ENCODE data around the gene TMEM207.

TMEM207 gene

DNA sequence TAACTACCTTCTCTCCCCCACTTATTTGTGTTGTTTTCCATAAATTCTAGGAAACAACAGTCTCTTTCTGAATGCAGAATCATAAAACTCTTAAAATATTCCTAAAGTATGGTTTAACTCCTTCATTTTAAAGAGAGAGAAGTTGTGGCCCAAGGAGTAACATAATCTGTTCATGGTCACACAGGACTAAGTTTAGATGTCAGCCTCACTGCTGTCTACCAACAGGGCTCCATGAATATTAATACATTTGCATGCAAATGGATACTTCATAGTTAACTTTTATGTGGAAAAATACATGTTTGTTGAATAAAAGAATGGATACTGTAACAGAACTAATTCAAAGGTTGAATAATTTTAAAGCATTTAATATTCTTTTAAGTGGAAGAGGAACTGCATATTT is 45.7 kb upstream of the TMEM207 start:
- H3K4me3 ChIP-seq (ENCODE audit: low read length), result no peak overlapping the region
- H3K4me2 ChIP-seq (ENCODE audit: low read length), result no peak overlapping the region
- H3F3A ChIP-seq (ENCODE audit: control insufficient read depth, insufficient read depth), result no peaks in the 10 kb centered on the region
- H3K27me3 ChIP-seq (ENCODE audit: control insufficient read depth, low read length), result peaks cover 10% of the 10 kb centered on the region; the same call in 1 of the 2 replicates
- no peak overlapping the region for H3K27ac ChIP-seq (ENCODE audit: low read depth, low read length)
- H3K9me3 ChIP-seq (ENCODE audit: control insufficient read depth, insufficient read depth, low read length), result no peaks in the 10 kb centered on the region; the same call in 1 of the 2 replicates
- H3K4me1 ChIP-seq (ENCODE audit: control insufficient read depth, low read length), result no peaks in the 10 kb centered on the region
- H3K79me2 ChIP-seq (ENCODE audit: control insufficient read depth, low read length), result no peaks in the 10 kb centered on the region
- no peaks in the 10 kb centered on the region for H4K20me1 ChIP-seq (ENCODE audit: control insufficient read depth, insufficient read depth, low read depth, low read length)
- H3K9me2 ChIP-seq (replicated peaks; ENCODE audit: control insufficient read depth, low read length), result no peaks in the 10 kb centered on the region
- no peak for TF ChIP-seq CTCF (IDR thresholded peaks at IDR 0.05; ENCODE audit: low read depth, low read length, poor library complexity, severe bottlenecking)
- TF ChIP-seq EZH2phosphoT487 (IDR thresholded peaks at IDR 0.05; ENCODE audit: borderline replicate concordance, low read length), result no peak
- H3K36me3 ChIP-seq (ENCODE audit: control insufficient read depth, low read length), result no peaks in the 10 kb centered on the region

- no peaks in the 10 kb centered on the region for H4K20me1 ChIP-seq (ENCODE audit: control insufficient read depth, insufficient read depth, low read depth, low read length)
- no peaks in the 10 kb centered on the region for H3K4me1 ChIP-seq (ENCODE audit: control insufficient read depth, low read length)
- no peak overlapping the region for H3K4me2 ChIP-seq (ENCODE audit: low read length)
- H3K27me3 ChIP-seq (ENCODE audit: control insufficient read depth, low read length), result peaks cover 12% of the 10 kb centered on the region; the same call in 1 of the 2 replicates
- H3K79me2 ChIP-seq (ENCODE audit: control insufficient read depth, low read length), result no peaks in the 10 kb centered on the region
- TF ChIP-seq EZH2phosphoT487 (IDR thresholded peaks at IDR 0.05; ENCODE audit: borderline replicate concordance, low read length) (no peak), CTCF (IDR thresholded peaks at IDR 0.05; ENCODE audit: low read depth, low read length, poor library complexity, severe bottlenecking) (no peak)
- no peaks in the 10 kb centered on the region for H3K36me3 ChIP-seq (ENCODE audit: control insufficient read depth, low read length)
- no peak overlapping the region for H3K27ac ChIP-seq (ENCODE audit: low read depth, low read length)
- H3K9me2 ChIP-seq (replicated peaks; ENCODE audit: control insufficient read depth, low read length), result no peaks in the 10 kb centered on the region
- H3F3A ChIP-seq (ENCODE audit: control insufficient read depth, insufficient read depth), result no peaks in the 10 kb centered on the region
- H3K9me3 ChIP-seq (ENCODE audit: control insufficient read depth, insufficient read depth, low read length), result no peaks in the 10 kb centered on the region; the same call in 1 of the 2 replicates
- no peak overlapping the region for H3K4me3 ChIP-seq (ENCODE audit: low read length)
These were observed 45.2 kb upstream of the TMEM207 start for GRCh38 chr3:190494907-190495306.

GRCh38 chr3:190492966-190493365 is 43.3 kb upstream of the TMEM207 start:
- peaks cover 9% of the 10 kb centered on the region; the same call in 1 of the 2 replicates for H3K27me3 ChIP-seq (ENCODE audit: control insufficient read depth, low read length)
- no peaks in the 10 kb centered on the region for H3K9me2 ChIP-seq (replicated peaks; ENCODE audit: control insufficient read depth, low read length)
- H3K9me3 ChIP-seq (ENCODE audit: control insufficient read depth, insufficient read depth, low read length), result no peaks in the 10 kb centered on the region; the same call in 1 of the 2 replicates
- TF ChIP-seq CTCF (IDR thresholded peaks at IDR 0.05; ENCODE audit: low read depth, low read length, poor library complexity, severe bottlenecking) (no peak), EZH2phosphoT487 (IDR thresholded peaks at IDR 0.05; ENCODE audit: borderline replicate concordance, low read length) (no peak)
- no peak overlapping the region for H3K4me3 ChIP-seq (ENCODE audit: low read length)
- H3K27ac ChIP-seq (ENCODE audit: low read depth, low read length), result no peak overlapping the region
- H4K20me1 ChIP-seq (ENCODE audit: control insufficient read depth, insufficient read depth, low read depth, low read length), result no peaks in the 10 kb centered on the region
- H3K4me2 ChIP-seq (ENCODE audit: low read length), result no peak overlapping the region
- no peaks in the 10 kb centered on the region for H3K4me1 ChIP-seq (ENCODE audit: control insufficient read depth, low read length)
- H3F3A ChIP-seq (ENCODE audit: control insufficient read depth, insufficient read depth), result no peaks in the 10 kb centered on the region
- no peaks in the 10 kb centered on the region for H3K79me2 ChIP-seq (ENCODE audit: control insufficient read depth, low read length)
- no peaks in the 10 kb centered on the region for H3K36me3 ChIP-seq (ENCODE audit: control insufficient read depth, low read length)

All from DOHH2 (cell line).